H1 (cell line): ENCODE data around the gene OPCML. TPM values are rescaled to one million over a fixed set of nuclear protein-coding genes. Genes with fewer than 3 reads are reported as not detected.

ENCODE experiments used
- CTCF ChIA-PET: fragments of 300-600 bp; sonication (Branson Sonifier 250); formaldehyde crosslinking; loops from one replicate; lab custom pipeline; 2021; ENCODE audit not compliant: partially characterized antibody; lab: Charles Lee
- POLR2A ChIA-PET: fragments of 300-600 bp; sonication (Branson Sonifier 250); formaldehyde crosslinking; loops from one replicate; lab custom pipeline; 2021; ENCODE audit warnings: inconsistent platforms; ENCODE audit not compliant: partially characterized antibody; lab: Charles Lee
- DNase-seq, 2 experiments: peaks; one replicate each; pipeline versions ENCODE4 v3.0.0 to v3.0.0-alpha.2; 2010 to 2022; ENCODE audit warnings: low spot score in 2 of 2, low read depth in 1 of 2, mixed read lengths in 1 of 2
- FAIRE-seq: peaks from 2 replicates; lab custom pipeline; 2011; peaks lifted over from hg19 to GRCh38; lab: Jason Lieb, UNC
- H2AFZ ChIP-seq: 2 replicates; pipeline ENCODE4 v1.8.1; 2012; ENCODE audit warnings: low read length, inconsistent platforms
- H2AK5ac ChIP-seq: 2 replicates; pipeline ENCODE4 v1.6.1; 2013; ENCODE audit warnings: low read depth, low read length
- H2BK120ac ChIP-seq: replicated peaks from 2 replicates; pipeline ENCODE3; 2013; ENCODE audit warnings: low read depth, low read length, inconsistent platforms
- H2BK12ac ChIP-seq: 2 replicates; pipeline ENCODE4 v1.6.1; 2013; ENCODE audit warnings: low read depth, low read length
- H2BK15ac ChIP-seq: 2 replicates; pipeline ENCODE4 v1.6.1; 2013; ENCODE audit warnings: low read length
- H2BK20ac ChIP-seq: 2 replicates; pipeline ENCODE4 v1.6.1; 2013; ENCODE audit warnings: low read length
- H2BK5ac ChIP-seq: 2 replicates; pipeline ENCODE4 v1.6.1; 2013; ENCODE audit warnings: low read depth, low read length
- H3K14ac ChIP-seq: 2 replicates; pipeline ENCODE4 v1.6.1; 2013; ENCODE audit warnings: inconsistent platforms; ENCODE audit not compliant: insufficient read length
- H3K18ac ChIP-seq: 2 replicates; pipeline ENCODE4 v1.6.1; 2013; ENCODE audit warnings: low read length; ENCODE audit errors: extremely low read depth
- H3K23ac ChIP-seq: 2 replicates; pipeline ENCODE4 v1.6.1; 2013; ENCODE audit warnings: inconsistent platforms; ENCODE audit not compliant: insufficient read length
- H3K23me2 ChIP-seq: 2 replicates; pipeline ENCODE4 v1.6.1; 2013; ENCODE audit warnings: low read depth, low read length
- H3K27ac ChIP-seq: 2 replicates; pipeline ENCODE4 v1.6.1; 2011; ENCODE audit warnings: low read depth, low read length, inconsistent platforms
- H3K27me3 ChIP-seq, 4 experiments: replicated peaks in 1 of 4; 1 replicate in 1 of 4; 2 replicates in 3 of 4; pipeline versions ENCODE4 v1.6.1 to v1.8.1; 2011 to 2013; ENCODE audit warnings: low read length in 3 of 4, mild to moderate bottlenecking in 3 of 4, inconsistent platforms in 2 of 4, mixed read lengths in 2 of 4, moderate library complexity in 1 of 4; ENCODE audit not compliant: control insufficient read depth in 3 of 4, insufficient read depth in 3 of 4; ENCODE audit errors: extremely low read depth in 1 of 4
- H3K36me3 ChIP-seq, 4 experiments: 2 replicates each; pipeline versions ENCODE4 v1.6.1 to v1.8.1; 2011 to 2013; ENCODE audit warnings: mild to moderate bottlenecking in 4 of 4, low read length in 3 of 4, moderate library complexity in 2 of 4, control low read depth in 1 of 4, inconsistent platforms in 1 of 4; ENCODE audit not compliant: insufficient read depth in 4 of 4, control insufficient read depth in 2 of 4
- H3K4ac ChIP-seq: replicated peaks from 2 replicates; pipeline ENCODE3; 2013; ENCODE audit warnings: low read length, low read depth, mixed read lengths, inconsistent platforms; ENCODE audit not compliant: insufficient read length
- H3K4me1 ChIP-seq, 4 experiments: replicated peaks in 1 of 4; 1 replicate in 1 of 4; 2 replicates in 3 of 4; pipeline versions ENCODE4 v1.6.1 to v1.8.1; 2011 to 2013; ENCODE audit warnings: low read length in 3 of 4, inconsistent platforms in 2 of 4, mixed read lengths in 1 of 4; ENCODE audit not compliant: insufficient read depth in 4 of 4, control insufficient read depth in 3 of 4
- H3K4me2 ChIP-seq, 2 experiments: 2 replicates each; pipeline versions ENCODE4 v1.6.1 to v1.8.1; 2011 to 2013; ENCODE audit warnings: low read depth in 2 of 2, low read length in 2 of 2, control low read depth in 1 of 2, inconsistent platforms in 1 of 2, mild to moderate bottlenecking in 1 of 2; ENCODE audit not compliant: insufficient read depth in 1 of 2
- H3K4me3 ChIP-seq, 4 experiments: fragments of 200-600, 300-600 bp in 1 of 4; sonication (generic), shearing (Covaris generic), sonication (Bioruptor Twin) in 1 of 4; 2 replicates each; pipeline versions ENCODE4 v1.5.1 to v1.8.1; 2011 to 2016; ENCODE audit warnings: low read length in 4 of 4, low read depth in 3 of 4, control low read depth in 2 of 4, inconsistent platforms in 2 of 4, mild to moderate bottlenecking in 2 of 4, mixed read lengths in 1 of 4, moderate library complexity in 1 of 4; ENCODE audit not compliant: insufficient read depth in 2 of 4; ENCODE audit errors: extremely low read depth in 1 of 4
- H3K56ac ChIP-seq: replicated peaks from 2 replicates; pipeline ENCODE3; 2013; ENCODE audit warnings: low read depth, mild to moderate bottlenecking, mixed read lengths, low read length, inconsistent platforms; ENCODE audit not compliant: insufficient read length
- H3K79me1 ChIP-seq: 2 replicates; pipeline ENCODE4 v1.6.1; 2013; ENCODE audit warnings: low read depth, low read length, control low read depth
- H3K79me2 ChIP-seq, 2 experiments: 2 replicates each; pipeline versions ENCODE4 v1.6.1 to v1.8.1; 2012 to 2013; ENCODE audit warnings: low read length in 2 of 2, mild to moderate bottlenecking in 2 of 2, inconsistent platforms in 1 of 2; ENCODE audit not compliant: insufficient read depth in 2 of 2, control insufficient read depth in 1 of 2
- H3K9ac ChIP-seq, 4 experiments: replicated peaks in 1 of 4; 1 replicate in 1 of 4; 2 replicates in 3 of 4; pipeline versions ENCODE4 v1.6.1 to v1.8.1; 2011 to 2013; ENCODE audit warnings: low read depth in 3 of 4, low read length in 3 of 4, control low read depth in 2 of 4, mild to moderate bottlenecking in 2 of 4, moderate library complexity in 2 of 4, inconsistent platforms in 1 of 4; ENCODE audit errors: extremely low read depth in 1 of 4
- H3K9me3 ChIP-seq, 2 experiments: 2 replicates each; pipeline versions ENCODE4 v1.6.1 to v1.8.1; 2012 to 2013; ENCODE audit warnings: mild to moderate bottlenecking in 2 of 2, moderate library complexity in 2 of 2, control low read depth in 1 of 2, inconsistent platforms in 1 of 2, low read depth in 1 of 2, low read length in 1 of 2, mixed read lengths in 1 of 2; ENCODE audit not compliant: insufficient read depth in 2 of 2
- H4K20me1 ChIP-seq, 2 experiments: replicated peaks in 1 of 2; 2 replicates each; pipeline versions ENCODE3 to v1.8.1; 2011 to 2013; ENCODE audit warnings: inconsistent platforms in 2 of 2, low read length in 2 of 2, mild to moderate bottlenecking in 1 of 2; ENCODE audit not compliant: insufficient read depth in 2 of 2, control insufficient read depth in 1 of 2
- H4K5ac ChIP-seq: 2 replicates; pipeline ENCODE4 v1.6.1; 2013; ENCODE audit warnings: low read length, low read depth, mixed read lengths, inconsistent platforms; ENCODE audit not compliant: insufficient read length
- H4K8ac ChIP-seq: 2 replicates; pipeline ENCODE4 v1.8.0; 2013; ENCODE audit warnings: mild to moderate bottlenecking, moderate library complexity, low read length, inconsistent platforms; ENCODE audit not compliant: insufficient read depth; ENCODE audit errors: extremely low read depth
- H4K91ac ChIP-seq: replicated peaks from 2 replicates; pipeline ENCODE3; 2013; ENCODE audit warnings: low read length, mixed read lengths, inconsistent platforms; ENCODE audit not compliant: insufficient read length
- ATF3 ChIP-seq: IDR thresholded peaks from 2 replicates; pipeline ENCODE4 v1.6.1; 2011; ENCODE audit warnings: low read depth, mild to moderate bottlenecking, low read length; ENCODE audit not compliant: insufficient read depth
- CTCF ChIP-seq, 3 experiments: IDR thresholded peaks; 1 replicate in 2 of 3; 2 replicates in 1 of 3; pipeline versions ENCODE4 v1.5.1 to v1.6.1; 2011; ENCODE audit warnings: low read length in 3 of 3, mild to moderate bottlenecking in 3 of 3, inconsistent platforms in 2 of 3, low read depth in 1 of 3, moderate library complexity in 1 of 3; ENCODE audit not compliant: insufficient read depth in 1 of 3; ENCODE audit errors: control extremely low read depth in 1 of 3
- GTF2F1 ChIP-seq: IDR thresholded peaks from 2 replicates; pipeline ENCODE4 v1.6.1; 2012; ENCODE audit warnings: low read depth, low read length, improper control_type of control experiment, borderline replicate concordance
- JUND ChIP-seq: IDR thresholded peaks from 2 replicates; pipeline ENCODE4 v1.6.1; 2011; ENCODE audit warnings: mild to moderate bottlenecking, improper control_type of control experiment, low read length
- NANOG ChIP-seq: IDR thresholded peaks from 2 replicates; pipeline ENCODE4 v1.6.1; 2011; ENCODE audit warnings: low read length, low read depth, mild to moderate bottlenecking, inconsistent platforms; ENCODE audit not compliant: insufficient read depth, poor library complexity, severe bottlenecking
- PHF8 ChIP-seq: fragments of 200-600 bp; sonication (generic); conservative IDR thresholded peaks from 2 replicates; pipeline ENCODE4 v1.7.1; 2012; ENCODE audit warnings: low read depth, mild to moderate bottlenecking, inconsistent platforms, low read length, moderate library complexity
- RFX5 ChIP-seq: IDR thresholded peaks from 2 replicates; pipeline ENCODE4 v1.6.1; 2011; ENCODE audit warnings: low read depth, low read length, improper control_type of control experiment, borderline replicate concordance
- TAF7 ChIP-seq: optimal IDR thresholded peaks from 2 replicates; pipeline ENCODE3; 2011; ENCODE audit warnings: low read depth, mild to moderate bottlenecking, inconsistent platforms, low read length, moderate library complexity, borderline replicate concordance
- TBP ChIP-seq: IDR thresholded peaks from 2 replicates; pipeline ENCODE4 v1.6.1; 2011; ENCODE audit warnings: low read depth, low read length, improper control_type of control experiment
- TCF12 ChIP-seq: IDR thresholded peaks from 2 replicates; pipeline ENCODE4 v1.6.1; 2011; ENCODE audit warnings: low read depth, mild to moderate bottlenecking, low read length
- WGBS, 2 experiments: shearing (Covaris generic) in 1 of 2; methylation state at CpG; one replicate each; pipeline versions ENCODE4 v1.1.6 to v1.1.7; 2013 to 2015; ENCODE audit warnings: low lambda C conversion rate in 2 of 2, mixed read lengths in 2 of 2, inconsistent platforms in 1 of 2, low coverage in 1 of 2, missing lambda C conversion rate in 1 of 2; ENCODE audit not compliant: insufficient replicate concordance in 2 of 2, insufficient coverage in 1 of 2, insufficient read length in 1 of 2; ENCODE audit errors: extremely low coverage in 1 of 2, missing lambda C conversion rate in 1 of 2; 5-methylcytosine and 5-hydroxymethylcytosine counted together
- polyA plus RNA-seq, 7 experiments: library from polyadenylated mRNA; depleted of rRNA in 3 of 7; stranded (reverse) in 5 of 7; unstranded in 2 of 7; fragments of >200 nt in 5 of 7; fragments of 200-250 nt in 2 of 7; gene quantifications; 1 replicate in 5 of 7; 2 replicates in 1 of 7; 4 replicates in 1 of 7; pipeline versions ENCODE4 v1.2.1 to v1.2.3, GENCODE V29; 2011 to 2013; ENCODE audit warnings: missing spikeins in 2 of 7, mixed read lengths in 2 of 7
- total RNA-seq: library from RNA; stranded (reverse); fragmentation: NEBNext Ultra II Directional; extraction: Animal tissue kit (Norgen Biotek cat#: 25700); gene quantifications from 2 replicates; pipeline ENCODE4 v1.2.1, GENCODE V29; 2021

The OPCML gene
- total and polyA plus RNA-seq, 2 of the 8 experiments (the other 6 are each of a cell fraction or from before 2014, with no cell fraction given) = 2.3 to 3.1 TPM

GRCh38 chr11:133052537-133052936 lies 479.8 kb downstream of the OPCML start:
- Histone ChIP-seq H4K20me1 (no peaks in the 10 kb centered on the region), H3K4me2 (no peak overlapping the region; a peak in 1 of 4 replicates), H2AFZ (no peak overlapping the region), H3K23me2 (0 out of 2 replicates have a peak, but pooled peaks cover 3% of the 10 kb centered on the region), H2AK5ac (no peak overlapping the region), H2BK5ac (no peak overlapping the region), H3K4me3 (no peak overlapping the region), H4K91ac (no peak overlapping the region), H3K56ac (no peak overlapping the region), H3K9ac (no peak overlapping the region), H3K79me2 (no peaks in the 10 kb centered on the region), H2BK120ac (no peak overlapping the region), H2BK20ac (no peak overlapping the region), H3K27me3 (no peaks in the 10 kb centered on the region), H3K27ac (no peak overlapping the region), H3K79me1 (no peaks in the 10 kb centered on the region), H4K5ac (no peak overlapping the region), H3K4me1 (peaks cover 2 to 9% (median 5%) of the 10 kb centered on the region in 4 experiments; a peak in 5 of 7 replicates), H2BK15ac (no peak overlapping the region), H3K18ac (no peak overlapping the region), H3K9me3 (no peaks in the 10 kb centered on the region), H3K4ac (no peak overlapping the region), H2BK12ac (no peak overlapping the region), H3K23ac (no peak overlapping the region), H3K14ac (no peak overlapping the region), H3K36me3 (no peaks in the 10 kb centered on the region), H4K8ac (no peak overlapping the region)
- 100% methylated on average over 2 of the region's 2 CpGs; no CpG with 5 or more reads in 1 of the 2 experiments for WGBS, 2 experiments
- CTCF ChIA-PET = interaction anchor here (0.5 to 2.0 kb wide), 3 partner anchors 11 to 113 kb away, joined by 4 to 9 read pairs (median 7); no protein-coding TSS in a partner anchor
- no peak for DNase-seq
- no peak for TF ChIP-seq JUND
- no peak for TF ChIP-seq ATF3
- TF ChIP-seq CTCF (IDR thresholded peaks at IDR 0.05; ENCODE audit: control extremely low read depth in 1 of 3, insufficient read depth in 1 of 3, low read depth in 1 of 3, low read length in 3 of 3) = no peak
- no peak for TF ChIP-seq RFX5
- TF ChIP-seq GTF2F1 = no peak
- no peak for TF ChIP-seq NANOG
- TF ChIP-seq TAF7 = no peak
- no peak for TF ChIP-seq TCF12
- no peak for TF ChIP-seq PHF8
- TF ChIP-seq TBP = no peak
- no peak for FAIRE-seq
- POLR2A ChIA-PET = no interaction called here
